Measurements from ENCODE around the gene GNLY. TPM values are rescaled to one million over a fixed set of nuclear protein-coding genes. Genes with fewer than 3 reads are reported as not detected.
A peak's percentile ranks its signal among the peaks of the same experiment; 100 is the strongest.

GNLY gene
- total and polyA plus RNA-seq, 2 experiments from 2014 or later, result not detected

DNA sequence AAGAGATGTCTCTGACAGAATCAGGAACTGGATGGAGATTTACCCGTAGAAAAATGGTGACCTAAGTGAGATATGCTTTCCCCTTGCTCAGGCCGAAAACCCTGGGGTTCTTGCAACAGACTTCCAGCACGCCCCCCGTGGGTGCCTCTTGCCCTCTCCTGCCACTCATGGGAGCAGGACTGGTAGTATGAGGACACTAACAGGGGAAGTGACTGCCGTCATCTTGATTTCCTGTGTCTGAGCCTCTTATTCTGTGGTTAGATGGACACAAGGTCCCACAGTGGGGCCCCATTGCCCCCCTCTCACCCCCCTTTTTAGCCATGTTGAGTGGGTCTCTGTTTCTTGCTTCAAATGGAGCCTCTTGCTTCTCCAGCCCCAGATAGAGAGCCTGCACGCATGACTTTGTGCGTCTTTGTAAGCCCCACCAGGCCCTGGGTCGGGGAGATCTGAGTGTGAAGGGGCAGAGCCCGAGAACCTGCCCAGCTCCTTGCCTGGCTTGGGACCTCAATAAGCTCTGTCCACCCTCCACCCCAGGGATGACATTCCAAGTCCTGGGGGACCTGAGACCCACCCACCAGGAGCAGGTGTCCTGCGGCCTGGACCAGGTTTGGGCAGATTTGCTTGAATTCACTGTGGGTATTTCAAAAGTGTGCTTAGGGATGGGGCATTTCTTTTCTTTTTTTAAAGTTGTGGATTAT lies 12.6 kb downstream of the GNLY start:
- 91% methylated on average over 10 of the region's 10 CpGs for WGBS (ENCODE audit: low lambda C conversion rate, missing lambda C conversion rate)
- no peaks in the 10 kb centered on the region for H4K20me1 ChIP-seq (ENCODE audit: insufficient read depth, poor library complexity, severe bottlenecking)

DNA sequence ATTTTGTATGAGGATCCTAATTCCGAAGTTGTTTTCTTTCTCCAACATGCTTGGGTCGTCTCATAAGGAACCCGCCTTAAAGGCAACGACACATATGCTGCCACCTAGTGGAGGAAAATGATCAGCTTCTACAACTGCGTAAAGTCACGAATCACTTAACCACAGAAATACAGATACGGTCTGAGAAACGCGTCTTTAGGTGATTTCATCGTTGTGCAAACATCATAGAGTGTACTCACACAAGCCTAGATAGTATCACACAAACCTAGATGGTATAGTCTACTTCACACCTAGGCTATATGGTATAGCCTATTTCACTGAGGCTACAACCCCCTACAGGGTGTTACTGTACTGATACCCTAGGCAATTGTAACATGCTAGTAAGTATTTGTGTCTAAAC lies 13.1 kb downstream of the GNLY start:
- no peaks in the 10 kb centered on the region for H4K20me1 ChIP-seq (ENCODE audit: insufficient read depth, poor library complexity, severe bottlenecking)
- no peak overlapping the region for H3K4me3 ChIP-seq
- 6% methylated on average over 10 of the region's 10 CpGs for WGBS (ENCODE audit: low lambda C conversion rate, missing lambda C conversion rate)
- H3K4me2 ChIP-seq, result no peak overlapping the region
- H3K27ac ChIP-seq, result no peak overlapping the region
- H3K9me2 ChIP-seq (replicated peaks; ENCODE audit: insufficient read depth), result no peaks in the 10 kb centered on the region
- no peaks in the 10 kb centered on the region for H3K36me3 ChIP-seq (replicated peaks; ENCODE audit: insufficient read depth, low read depth)
- H3K27me3 ChIP-seq, result no peaks in the 10 kb centered on the region
- H3K4me1 ChIP-seq (ENCODE audit: insufficient read depth), result no peaks in the 10 kb centered on the region
- H3K9me3 ChIP-seq (ENCODE audit: low read depth), result no peaks in the 10 kb centered on the region
- no peak for TF ChIP-seq EZH2phosphoT487 (IDR thresholded peaks at IDR 0.05; ENCODE audit: low read depth, severe bottlenecking, unreplicated experiment)
- TF ChIP-seq, protein P1, sequence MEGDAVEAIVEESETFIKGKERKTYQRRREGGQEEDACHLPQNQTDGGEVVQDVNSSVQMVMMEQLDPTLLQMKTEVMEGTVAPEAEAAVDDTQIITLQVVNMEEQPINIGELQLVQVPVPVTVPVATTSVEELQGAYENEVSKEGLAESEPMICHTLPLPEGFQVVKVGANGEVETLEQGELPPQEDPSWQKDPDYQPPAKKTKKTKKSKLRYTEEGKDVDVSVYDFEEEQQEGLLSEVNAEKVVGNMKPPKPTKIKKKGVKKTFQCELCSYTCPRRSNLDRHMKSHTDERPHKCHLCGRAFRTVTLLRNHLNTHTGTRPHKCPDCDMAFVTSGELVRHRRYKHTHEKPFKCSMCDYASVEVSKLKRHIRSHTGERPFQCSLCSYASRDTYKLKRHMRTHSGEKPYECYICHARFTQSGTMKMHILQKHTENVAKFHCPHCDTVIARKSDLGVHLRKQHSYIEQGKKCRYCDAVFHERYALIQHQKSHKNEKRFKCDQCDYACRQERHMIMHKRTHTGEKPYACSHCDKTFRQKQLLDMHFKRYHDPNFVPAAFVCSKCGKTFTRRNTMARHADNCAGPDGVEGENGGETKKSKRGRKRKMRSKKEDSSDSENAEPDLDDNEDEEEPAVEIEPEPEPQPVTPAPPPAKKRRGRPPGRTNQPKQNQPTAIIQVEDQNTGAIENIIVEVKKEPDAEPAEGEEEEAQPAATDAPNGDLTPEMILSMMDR (IDR thresholded peaks at IDR 0.05; ENCODE audit: poor library complexity), result peak; percentile 89
- H3K79me2 ChIP-seq, result no peaks in the 10 kb centered on the region
- peak; percentile 93 for DNase-seq (ENCODE audit: low spot score)
- H2AFZ ChIP-seq, result no peak overlapping the region

More for the DNA sequence above, 12.6 kb downstream of the GNLY start:
- Histone ChIP-seq H2AFZ (no peak overlapping the region), H3K9me2 (replicated peaks; ENCODE audit: insufficient read depth) (no peaks in the 10 kb centered on the region), H3K4me1 (ENCODE audit: insufficient read depth) (no peaks in the 10 kb centered on the region), H3K27me3 (no peaks in the 10 kb centered on the region), H3K4me3 (no peak overlapping the region), H3K9me3 (ENCODE audit: low read depth) (no peaks in the 10 kb centered on the region), H3K79me2 (no peaks in the 10 kb centered on the region), H3K27ac (no peak overlapping the region), H3K4me2 (no peak overlapping the region), H3K36me3 (replicated peaks; ENCODE audit: insufficient read depth, low read depth) (no peaks in the 10 kb centered on the region)
- no peak for DNase-seq (ENCODE audit: low spot score)
- TF ChIP-seq EZH2phosphoT487 (IDR thresholded peaks at IDR 0.05; ENCODE audit: low read depth, severe bottlenecking, unreplicated experiment) (no peak), EZH2 (IDR thresholded peaks at IDR 0.05; ENCODE audit: borderline replicate concordance) (no peak)
- TF ChIP-seq, protein P1 (IDR thresholded peaks at IDR 0.05; ENCODE audit: poor library complexity), result no peak

- H3K9me3 ChIP-seq (ENCODE audit: low read depth), result no peaks in the 10 kb centered on the region
- no peaks in the 10 kb centered on the region for H3K9me2 ChIP-seq (replicated peaks; ENCODE audit: insufficient read depth)
- H3K79me2 ChIP-seq, result no peaks in the 10 kb centered on the region
- no peaks in the 10 kb centered on the region for H3K36me3 ChIP-seq (replicated peaks; ENCODE audit: insufficient read depth, low read depth)
- H3K27me3 ChIP-seq, result no peaks in the 10 kb centered on the region
- H3K4me2 ChIP-seq, result no peak overlapping the region
- WGBS (ENCODE audit: low lambda C conversion rate, missing lambda C conversion rate), result 71% methylated on average over 1 of the region's 1 CpG
- no peak for DNase-seq (ENCODE audit: low spot score)
- H3K27ac ChIP-seq, result no peak overlapping the region
- no peaks in the 10 kb centered on the region for H4K20me1 ChIP-seq (ENCODE audit: insufficient read depth, poor library complexity, severe bottlenecking)
- H3K4me1 ChIP-seq (ENCODE audit: insufficient read depth), result peaks cover 5% of the 10 kb centered on the region
- H2AFZ ChIP-seq, result no peak overlapping the region
- H3K4me3 ChIP-seq, result no peak overlapping the region
- TF ChIP-seq, protein P1 (IDR thresholded peaks at IDR 0.05; ENCODE audit: poor library complexity), result no peak
- TF ChIP-seq EZH2 (IDR thresholded peaks at IDR 0.05; ENCODE audit: borderline replicate concordance) (no peak), EZH2phosphoT487 (IDR thresholded peaks at IDR 0.05; ENCODE audit: low read depth, severe bottlenecking, unreplicated experiment) (no peak)
Observed at GRCh38 chr2:85708641-85709040, 14.5 kb downstream of the GNLY start.

Measured in hepatocyte (in vitro differentiated cells).